Measurements from ENCODE around the gene ADGRL3.

The ADGRL3 gene

GRCh38 chr4:61996943-61997342 lies 796.8 kb downstream of the ADGRL3 start:
- no peak for DNase-seq (ENCODE audit: low read depth)

GRCh38 chr4:61997831-61998230 lies 797.7 kb downstream of the ADGRL3 start:
- no peak for DNase-seq (ENCODE audit: low read depth)

GRCh38 chr4:62003695-62004094 lies 803.6 kb downstream of the ADGRL3 start:
- DNase-seq (ENCODE audit: low read depth), result no peak

- DNase-seq (ENCODE audit: low read depth), result no peak
Observed at GRCh38 chr4:62004881-62005280, 804.8 kb downstream of the ADGRL3 start.

GRCh38 chr4:62006108-62006507 lies 806.0 kb downstream of the ADGRL3 start:
- DNase-seq (ENCODE audit: low read depth), result no peak

GRCh38 chr4:62015043-62015739 lies 815.1 kb downstream of the ADGRL3 start:
- DNase-seq (ENCODE audit: low read depth), result no peak

GRCh38 chr4:62018537-62018936 lies 818.4 kb downstream of the ADGRL3 start:
- DNase-seq (ENCODE audit: low read depth), result no peak

- DNase-seq (ENCODE audit: low read depth), result no peak
Observed at GRCh38 chr4:62023633-62024032, 823.5 kb downstream of the ADGRL3 start.

- DNase-seq (ENCODE audit: low read depth), result no peak
Observed at GRCh38 chr4:62028745-62029144, 828.6 kb downstream of the ADGRL3 start.

- no peak for DNase-seq (ENCODE audit: low read depth)
Observed at GRCh38 chr4:62030958-62031357, 830.8 kb downstream of the ADGRL3 start.

GRCh38 chr4:62037571-62037970 lies 837.4 kb downstream of the ADGRL3 start:
- no peak for DNase-seq (ENCODE audit: low read depth)

GRCh38 chr4:62051332-62051731 lies 851.2 kb downstream of the ADGRL3 start:
- no peak for DNase-seq (ENCODE audit: low read depth)

GRCh38 chr4:62053974-62054373 lies 853.8 kb downstream of the ADGRL3 start:
- DNase-seq (ENCODE audit: low read depth), result no peak

- DNase-seq (ENCODE audit: low read depth), result no peak
Observed at GRCh38 chr4:62057031-62057430, 856.9 kb downstream of the ADGRL3 start.

- no peak for DNase-seq (ENCODE audit: low read depth)
Observed at GRCh38 chr4:62058571-62058970, 858.4 kb downstream of the ADGRL3 start.

- DNase-seq (ENCODE audit: low read depth), result no peak
Observed at GRCh38 chr4:62070291-62070852, 870.2 kb downstream of the ADGRL3 start.

- DNase-seq (ENCODE audit: low read depth), result no peak
Observed at GRCh38 chr4:62075089-62075488, 875.0 kb downstream of the ADGRL3 start.

- no peak for DNase-seq (ENCODE audit: low read depth)
Observed at GRCh38 chr4:62075521-62075920, 875.4 kb downstream of the ADGRL3 start.

- DNase-seq (ENCODE audit: low read depth), result no peak
Observed at GRCh38 chr4:62077406-62077805, 877.3 kb downstream of the ADGRL3 start.

- no peak for DNase-seq (ENCODE audit: low read depth)
Observed at GRCh38 chr4:62080431-62080830, 880.3 kb downstream of the ADGRL3 start.

- DNase-seq (ENCODE audit: low read depth), result no peak
Observed at GRCh38 chr4:62087706-62088105, 887.6 kb downstream of the ADGRL3 start.

GRCh38 chr4:62093735-62094134 lies 893.6 kb downstream of the ADGRL3 start:
- no peak for DNase-seq (ENCODE audit: low read depth)

- no peak for DNase-seq (ENCODE audit: low read depth)
Observed at GRCh38 chr4:62096881-62097280, 896.8 kb downstream of the ADGRL3 start.

GRCh38 chr4:62115216-62115615 lies 915.1 kb downstream of the ADGRL3 start:
- DNase-seq (ENCODE audit: low read depth), result no peak

All from activated T-cell treated with anti-CD3 and anti-CD28 coated beads for 24 hours (primary cell).